HG02852 (cell line): ENCODE results near the gene DHX30.
"Not testable (repeated sequence)": the region's sequence is repeated elsewhere in the genome, so short reads cannot be mapped to it uniquely, and the experiment has no call there.

ENCODE experiments used
- ATAC-seq: cut with Tn5 transposase; IDR thresholded peaks from one replicate; pipeline ENCODE4 v1.9.1; 2021; ENCODE audit warnings: mild to moderate bottlenecking, moderate library complexity; ENCODE audit not compliant: unreplicated experiment

DHX30 gene

DNA sequence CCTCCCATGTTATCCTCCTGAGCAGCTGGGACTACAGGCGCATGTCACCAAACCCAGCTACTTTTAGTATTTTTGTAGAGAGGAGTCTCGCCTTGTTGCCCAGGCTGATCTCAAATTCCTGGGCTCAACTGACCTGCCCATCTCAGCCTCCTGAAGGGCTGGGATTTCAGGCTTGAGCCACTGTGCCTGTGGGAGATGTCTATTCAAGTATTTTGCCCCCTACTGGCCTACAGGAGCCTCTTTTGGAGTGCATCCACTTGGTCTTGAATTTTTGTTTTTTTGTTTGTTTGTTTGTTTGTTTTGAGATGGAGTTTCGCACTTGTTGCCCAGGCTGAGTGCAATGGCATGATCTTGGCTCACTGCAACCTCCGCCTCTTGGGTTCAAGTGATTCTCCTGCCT lies 3.2 kb upstream of the DHX30 start:
- ATAC-seq = no peak

DNA sequence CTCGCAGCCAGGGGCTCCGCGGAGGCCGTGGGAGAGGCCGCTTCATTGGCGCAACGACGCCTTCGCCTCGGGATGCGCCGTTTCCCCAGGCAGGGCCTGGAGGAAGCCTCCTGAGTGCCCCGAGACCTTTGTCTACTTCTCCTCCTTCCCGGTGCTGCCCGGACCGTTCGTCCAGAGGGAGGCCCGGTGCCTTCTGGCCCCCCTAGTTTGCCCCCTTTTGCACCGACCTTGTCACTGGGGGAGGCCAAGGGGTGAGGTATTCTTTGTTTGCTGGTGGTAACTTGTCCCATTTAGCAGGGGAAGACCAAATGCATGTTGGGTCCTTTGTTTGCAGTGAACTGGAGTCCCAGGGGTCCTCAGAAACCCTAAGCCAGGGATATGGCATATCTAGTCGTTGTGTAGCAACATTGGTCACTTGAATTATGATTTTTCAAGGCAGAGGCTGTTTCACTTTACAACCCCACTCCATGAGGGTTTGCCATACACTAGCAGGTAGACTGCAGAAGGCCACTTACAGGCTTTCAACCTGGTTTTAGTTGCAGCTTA lies 615 bp downstream of the DHX30 start:
- no peak for ATAC-seq

DNA sequence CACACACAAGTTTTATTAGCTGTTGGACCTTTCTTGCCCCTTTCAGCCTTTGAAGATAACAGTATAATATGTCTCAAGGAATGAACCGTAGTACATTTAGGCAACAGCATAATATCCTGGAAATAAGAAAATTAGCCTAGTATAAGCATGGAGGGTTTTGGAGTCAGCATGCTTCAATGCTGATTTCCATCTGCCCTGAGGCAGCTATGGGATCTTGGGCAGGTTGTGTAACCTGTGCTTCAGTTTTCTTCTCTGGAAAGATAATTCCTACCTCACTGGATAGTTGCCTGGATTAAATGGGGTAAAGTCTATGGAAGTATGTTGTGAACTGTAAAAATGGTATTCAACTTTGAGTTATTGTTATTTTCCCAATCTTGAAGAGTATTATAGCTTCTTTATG lies 1.6 kb downstream of the DHX30 start:
- no peak for ATAC-seq

DNA sequence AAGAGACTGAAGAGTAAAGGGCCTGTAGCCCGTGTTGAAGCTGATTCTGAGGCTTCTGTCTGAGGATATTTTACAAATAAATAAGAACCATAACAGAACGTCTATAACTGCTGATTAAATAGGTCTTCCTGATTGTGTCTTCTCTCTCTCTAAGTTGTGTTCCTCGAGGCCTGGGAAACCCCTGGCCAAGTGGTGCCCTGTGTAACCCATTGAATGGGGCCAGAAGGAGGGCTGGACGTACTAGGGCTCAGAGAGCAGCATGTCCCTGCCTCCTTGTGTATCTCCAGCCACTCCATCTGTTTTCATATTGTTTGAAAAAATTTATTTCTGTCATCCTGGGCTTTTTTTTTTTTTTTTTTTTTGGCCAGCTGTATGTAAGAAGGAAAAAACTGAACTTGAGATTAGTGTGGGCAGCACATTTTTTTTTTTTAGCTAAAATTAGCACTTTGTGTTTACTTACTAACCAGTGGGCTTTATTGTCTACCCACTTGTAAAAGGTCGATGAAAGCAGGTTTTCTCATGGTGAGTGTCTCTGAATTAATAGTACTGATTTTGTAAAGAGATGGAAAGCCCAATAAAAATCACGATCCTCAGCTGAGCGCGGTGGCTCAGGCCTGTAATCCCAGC lies 10.7 kb downstream of the DHX30 start:
- ATAC-seq = no peak

DNA sequence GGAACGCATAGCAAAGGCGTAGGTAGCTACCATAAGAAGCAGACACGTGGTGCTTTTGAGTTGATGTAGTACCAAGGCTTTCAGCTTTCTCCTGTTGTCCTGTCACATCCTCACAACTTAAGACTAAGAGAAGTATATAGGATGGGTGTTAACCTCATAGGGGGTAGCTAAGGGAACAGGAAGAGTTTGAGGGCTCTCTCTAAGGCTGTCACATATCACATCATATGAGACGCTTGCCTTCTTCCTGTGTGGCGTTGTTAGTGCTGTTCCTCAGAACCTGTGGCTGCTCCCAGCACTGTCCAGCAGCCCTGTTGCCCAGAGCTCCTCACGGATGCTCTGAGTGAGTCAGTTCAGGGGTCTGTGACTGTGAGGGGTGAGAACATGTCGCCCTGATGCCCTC lies 14.7 kb downstream of the DHX30 start:
- ATAC-seq = no peak

DNA sequence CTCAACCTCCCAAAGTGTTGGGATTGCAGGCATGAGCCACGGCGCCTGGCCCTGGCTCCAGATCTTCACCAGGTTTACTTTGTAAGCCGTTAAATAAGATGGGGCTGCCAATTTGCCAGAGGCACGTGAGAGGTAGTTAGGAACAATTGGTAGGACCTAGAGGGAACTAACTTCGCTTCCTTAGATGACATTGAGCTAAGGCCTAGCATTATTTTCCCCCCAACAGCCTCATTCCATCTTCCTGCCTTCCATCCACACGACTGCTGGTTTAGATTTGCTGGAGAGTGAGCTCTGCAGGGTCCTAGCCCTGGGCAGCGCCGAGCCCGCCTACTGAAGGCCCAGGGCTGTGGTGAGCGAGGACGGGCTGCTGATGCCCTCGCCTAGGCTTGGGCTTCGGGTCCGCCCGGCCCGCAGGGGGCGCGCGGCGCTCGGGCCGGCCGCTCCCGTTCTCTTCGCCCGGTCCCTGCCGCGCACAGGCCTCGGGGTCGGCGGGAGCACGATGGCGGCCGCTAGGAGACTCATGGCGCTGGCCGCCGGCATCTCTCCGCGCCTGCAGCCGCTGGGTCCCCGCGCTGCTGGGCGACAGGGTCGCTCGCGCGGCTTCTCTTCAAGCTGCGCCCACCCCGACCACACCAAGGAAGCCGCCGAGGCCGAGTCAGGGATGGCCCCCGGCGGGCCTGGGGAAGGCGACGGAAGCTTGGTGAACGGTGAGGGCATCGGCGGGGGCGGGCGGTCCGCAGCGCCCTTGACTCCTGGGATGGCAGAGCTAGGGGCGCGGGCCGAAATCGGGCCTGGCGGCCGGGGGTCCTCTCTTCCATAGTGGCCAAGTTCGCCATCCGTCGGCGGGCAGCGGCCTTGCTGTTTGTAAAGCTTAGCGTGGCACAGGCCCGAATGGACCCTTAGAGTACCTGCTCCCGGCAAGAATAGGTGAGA lies 21.9 kb downstream of the DHX30 start:
- peak; percentile 90 for ATAC-seq

DNA sequence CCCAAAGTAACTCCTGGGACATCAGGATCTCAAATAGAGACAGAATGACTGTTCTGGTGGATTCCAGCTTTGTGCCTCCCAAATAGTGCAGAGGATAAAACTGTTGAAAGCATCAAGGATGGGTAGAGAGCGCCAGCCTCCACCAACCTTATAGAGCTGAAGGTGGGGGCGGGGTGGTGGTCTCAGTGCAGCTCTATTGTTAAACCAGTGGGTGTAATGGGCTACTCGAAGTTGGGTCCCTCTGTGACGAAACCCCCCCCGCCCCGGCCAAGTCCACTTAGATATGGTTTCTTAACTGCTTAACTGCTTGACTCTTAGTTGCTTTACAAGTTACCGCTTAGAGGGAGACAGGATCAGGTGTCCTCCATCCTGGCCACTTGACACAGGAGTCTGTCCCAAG lies 22.7 kb downstream of the DHX30 start:
- no peak for ATAC-seq

DNA sequence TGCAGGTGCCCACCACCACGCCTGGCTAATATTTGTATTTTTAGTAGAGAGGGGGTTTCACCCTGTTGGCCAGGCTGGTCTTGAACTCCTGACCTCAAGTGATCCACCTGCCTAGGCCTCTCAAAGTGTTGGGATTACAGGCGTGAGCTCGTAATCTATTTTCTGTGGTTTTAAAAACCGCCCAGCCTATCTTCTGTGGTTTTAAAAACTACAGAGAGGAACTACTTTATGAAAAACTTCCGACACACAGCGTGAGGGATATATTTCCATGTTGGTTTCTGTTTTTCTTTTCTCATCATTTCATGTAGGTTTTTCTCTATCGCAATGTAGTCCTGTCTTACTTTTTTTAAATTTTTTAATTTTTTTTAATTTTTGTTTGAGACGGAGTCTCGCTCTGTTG lies 26.5 kb downstream of the DHX30 start:
- not testable (repeated sequence) for ATAC-seq

DNA sequence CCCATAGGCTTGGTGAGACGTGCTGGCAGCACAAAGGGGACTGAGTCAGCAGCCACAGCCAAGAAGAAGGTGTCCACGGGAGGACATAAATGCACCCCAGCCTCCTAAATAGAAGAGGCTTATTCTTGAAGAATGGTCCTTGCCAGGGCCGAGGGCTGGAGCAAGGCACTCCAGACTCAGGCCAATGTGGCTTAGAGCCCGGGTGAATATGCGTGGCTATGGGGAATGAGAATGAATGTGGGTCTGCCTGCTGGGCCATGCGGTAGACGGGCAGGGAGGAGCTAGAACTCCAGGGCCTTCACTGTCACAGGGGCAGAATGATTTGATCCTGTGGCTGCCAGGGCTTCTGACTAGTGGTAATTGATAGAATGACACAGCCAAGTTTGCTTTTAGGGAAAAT lies 34.0 kb downstream of the DHX30 start:
- no peak for ATAC-seq

DNA sequence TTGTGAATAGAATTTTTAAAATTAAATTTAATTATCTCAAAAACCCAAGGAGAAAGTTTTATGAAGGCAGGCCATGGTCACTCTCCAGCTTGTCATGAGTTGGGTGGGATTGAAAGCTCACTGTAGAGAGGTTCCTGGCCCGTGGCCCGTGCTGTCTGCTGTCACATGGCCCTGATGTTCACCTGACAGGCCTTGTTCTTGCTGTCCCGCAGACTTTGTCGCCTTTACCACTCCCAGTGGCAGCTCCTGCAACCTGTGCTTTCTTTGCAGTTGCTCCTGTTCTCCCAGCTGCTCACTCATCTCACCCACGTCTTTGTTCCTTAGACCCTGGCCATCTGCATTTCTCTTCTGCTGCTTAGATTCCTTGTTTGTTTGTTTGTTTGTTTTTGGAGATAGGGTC lies 35.6 kb downstream of the DHX30 start:
- no peak for ATAC-seq

DNA sequence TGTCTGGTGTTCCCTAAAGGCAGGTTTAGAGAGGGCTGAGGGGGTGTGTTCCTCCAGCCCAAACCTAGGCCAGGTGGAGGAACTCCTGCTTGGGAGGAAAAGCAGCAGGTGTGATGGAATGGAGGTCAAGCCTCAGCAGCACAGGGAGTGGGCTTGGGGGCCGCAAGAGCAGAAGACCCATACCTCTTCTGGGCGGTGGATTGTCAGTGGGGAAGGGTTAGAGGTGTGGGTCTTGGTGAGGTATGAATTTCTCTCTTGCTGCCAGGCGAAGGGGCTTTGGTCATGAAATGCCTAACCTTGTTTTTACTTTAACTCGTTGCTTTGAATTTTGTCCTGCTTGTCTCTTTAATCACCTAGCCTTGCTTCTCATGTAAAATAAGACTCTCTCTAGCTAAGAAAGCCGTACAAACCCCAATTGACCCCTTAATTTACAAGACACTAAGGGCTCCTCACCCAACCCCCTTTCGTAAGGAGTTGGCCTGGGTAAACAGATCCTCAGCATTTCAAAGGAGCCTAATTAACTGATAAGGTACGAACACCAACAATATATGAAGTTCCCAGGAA lies 38.9 kb downstream of the DHX30 start:
- ATAC-seq = no peak

DNA sequence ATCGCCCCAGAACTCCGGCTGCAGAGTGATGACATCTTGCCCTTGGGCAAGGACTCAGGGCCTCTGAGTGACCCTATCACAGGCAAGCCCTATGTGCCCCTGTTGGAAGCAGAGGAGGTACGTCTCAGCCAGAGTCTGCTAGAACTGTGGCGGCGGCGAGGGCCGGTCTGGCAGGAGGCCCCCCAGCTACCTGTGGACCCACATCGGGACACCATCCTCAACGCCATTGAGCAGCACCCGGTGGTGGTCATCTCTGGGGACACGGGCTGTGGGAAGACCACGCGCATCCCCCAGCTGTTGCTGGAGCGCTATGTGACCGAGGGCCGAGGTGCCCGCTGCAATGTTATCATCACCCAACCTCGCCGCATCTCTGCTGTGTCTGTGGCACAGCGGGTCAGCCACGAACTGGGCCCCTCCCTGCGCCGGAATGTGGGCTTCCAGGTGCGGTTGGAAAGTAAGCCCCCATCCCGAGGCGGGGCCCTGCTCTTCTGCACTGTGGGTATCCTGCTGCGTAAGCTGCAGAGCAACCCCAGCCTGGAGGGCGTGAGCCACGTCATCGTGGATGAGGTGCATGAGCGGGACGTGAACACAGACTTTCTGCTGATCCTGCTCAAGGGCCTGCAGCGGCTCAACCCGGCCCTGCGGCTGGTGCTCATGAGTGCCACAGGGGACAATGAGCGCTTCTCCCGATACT lies 43.4 kb downstream of the DHX30 start:
- ATAC-seq = no peak

DNA sequence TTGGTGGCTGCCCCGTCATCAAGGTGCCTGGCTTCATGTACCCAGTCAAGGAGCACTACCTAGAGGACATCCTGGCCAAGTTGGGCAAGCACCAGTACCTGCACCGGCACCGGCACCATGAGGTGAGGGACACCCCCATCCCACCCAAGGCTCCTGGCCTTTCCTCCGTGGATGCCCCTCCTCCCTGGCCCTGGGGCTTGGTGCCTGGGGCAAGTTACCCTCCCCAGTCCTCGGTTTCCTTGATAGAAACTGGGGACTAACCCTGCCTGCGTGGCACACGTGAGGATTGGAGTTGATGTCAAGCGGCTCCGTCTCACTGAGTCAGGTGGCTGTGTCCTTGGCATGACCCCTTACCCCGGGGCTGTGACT lies 43.9 kb downstream of the DHX30 start:
- ATAC-seq = no peak

DNA sequence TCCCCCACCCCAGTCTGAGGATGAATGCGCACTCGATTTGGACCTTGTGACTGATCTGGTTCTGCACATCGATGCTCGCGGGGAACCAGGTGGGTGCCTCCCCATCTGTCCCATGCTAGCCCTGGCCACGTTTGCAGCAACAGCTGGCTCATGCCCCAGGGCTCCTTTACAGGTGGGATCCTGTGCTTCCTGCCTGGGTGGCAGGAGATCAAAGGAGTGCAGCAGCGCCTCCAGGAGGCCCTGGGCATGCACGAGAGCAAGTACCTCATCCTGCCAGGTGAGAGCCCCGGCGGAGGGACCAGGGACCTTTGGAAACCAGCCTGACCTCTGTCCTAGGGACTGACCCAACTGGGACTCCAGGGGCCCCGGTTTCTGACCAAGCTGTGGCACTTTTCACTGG lies 44.3 kb downstream of the DHX30 start:
- no peak for ATAC-seq

DNA sequence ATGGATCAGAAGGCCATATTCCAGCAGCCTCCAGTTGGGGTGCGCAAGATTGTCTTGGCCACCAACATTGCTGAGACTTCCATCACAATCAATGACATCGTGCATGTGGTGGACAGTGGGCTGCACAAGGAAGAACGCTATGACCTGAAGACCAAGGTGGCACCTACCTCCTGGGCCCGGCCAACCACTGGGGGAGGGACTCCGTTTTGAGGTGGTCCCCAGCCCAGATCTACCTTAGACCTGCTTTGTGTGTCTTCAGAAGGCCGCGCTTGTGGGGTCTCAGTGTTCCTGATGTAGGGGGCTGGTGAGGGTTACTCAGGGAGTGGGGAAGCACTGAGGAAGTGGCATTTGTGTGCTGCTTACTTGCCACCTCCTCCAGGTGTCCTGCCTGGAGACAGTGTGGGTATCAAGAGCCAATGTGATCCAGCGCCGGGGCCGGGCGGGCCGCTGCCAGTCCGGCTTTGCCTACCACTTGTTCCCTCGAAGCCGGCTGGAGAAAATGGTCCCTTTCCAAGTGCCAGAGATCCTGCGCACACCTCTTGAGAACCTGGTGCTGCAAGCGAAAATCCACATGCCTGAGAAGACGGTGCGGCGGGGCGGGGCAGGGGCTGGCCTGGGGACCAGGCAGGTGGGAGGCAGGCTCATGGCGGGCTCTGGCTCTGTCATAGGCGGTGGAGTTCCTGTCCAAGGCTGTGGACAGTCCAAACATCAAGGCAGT lies 45.0 kb downstream of the DHX30 start:
- no peak for ATAC-seq

DNA sequence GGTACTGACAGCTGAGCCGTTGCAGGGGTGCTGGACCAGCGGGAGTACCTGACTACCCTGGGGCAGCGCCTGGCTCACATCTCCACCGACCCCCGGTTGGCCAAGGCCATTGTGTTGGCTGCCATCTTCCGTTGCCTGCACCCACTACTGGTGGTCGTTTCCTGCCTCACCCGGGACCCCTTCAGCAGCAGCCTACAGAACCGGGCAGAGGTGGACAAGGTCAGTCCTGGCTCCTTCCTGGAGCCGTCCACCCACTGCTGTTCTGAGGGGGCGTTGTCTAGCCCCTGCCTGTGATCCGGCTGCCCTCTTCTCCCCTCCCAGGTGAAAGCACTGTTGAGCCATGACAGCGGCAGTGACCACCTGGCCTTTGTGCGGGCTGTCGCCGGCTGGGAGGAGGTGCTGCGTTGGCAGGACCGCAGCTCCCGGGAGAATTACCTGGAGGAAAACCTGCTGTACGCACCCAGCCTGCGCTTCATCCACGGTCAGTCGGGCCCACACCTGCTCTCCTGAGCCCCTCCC lies 45.7 kb downstream of the DHX30 start:
- ATAC-seq = no peak

DNA sequence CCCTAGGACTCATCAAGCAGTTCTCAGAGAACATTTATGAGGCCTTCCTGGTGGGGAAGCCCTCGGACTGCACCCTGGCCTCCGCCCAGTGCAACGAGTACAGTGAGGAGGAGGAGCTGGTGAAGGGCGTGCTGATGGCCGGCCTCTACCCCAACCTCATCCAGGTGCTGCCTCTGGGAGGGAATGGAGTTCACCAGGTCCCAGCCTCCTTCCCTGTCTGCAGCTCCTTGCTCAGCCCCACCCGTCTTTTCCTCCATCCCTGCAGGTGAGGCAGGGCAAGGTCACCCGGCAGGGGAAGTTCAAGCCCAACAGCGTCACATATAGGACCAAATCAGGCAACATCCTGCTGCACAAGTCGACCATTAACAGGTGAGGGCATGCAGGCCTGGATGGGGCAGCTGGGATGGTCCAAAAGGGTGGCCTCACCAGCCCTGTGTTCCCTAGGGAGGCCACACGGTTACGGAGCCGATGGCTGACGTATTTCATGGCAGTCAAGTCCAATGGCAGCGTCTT lies 46.3 kb downstream of the DHX30 start:
- no peak for ATAC-seq

DNA sequence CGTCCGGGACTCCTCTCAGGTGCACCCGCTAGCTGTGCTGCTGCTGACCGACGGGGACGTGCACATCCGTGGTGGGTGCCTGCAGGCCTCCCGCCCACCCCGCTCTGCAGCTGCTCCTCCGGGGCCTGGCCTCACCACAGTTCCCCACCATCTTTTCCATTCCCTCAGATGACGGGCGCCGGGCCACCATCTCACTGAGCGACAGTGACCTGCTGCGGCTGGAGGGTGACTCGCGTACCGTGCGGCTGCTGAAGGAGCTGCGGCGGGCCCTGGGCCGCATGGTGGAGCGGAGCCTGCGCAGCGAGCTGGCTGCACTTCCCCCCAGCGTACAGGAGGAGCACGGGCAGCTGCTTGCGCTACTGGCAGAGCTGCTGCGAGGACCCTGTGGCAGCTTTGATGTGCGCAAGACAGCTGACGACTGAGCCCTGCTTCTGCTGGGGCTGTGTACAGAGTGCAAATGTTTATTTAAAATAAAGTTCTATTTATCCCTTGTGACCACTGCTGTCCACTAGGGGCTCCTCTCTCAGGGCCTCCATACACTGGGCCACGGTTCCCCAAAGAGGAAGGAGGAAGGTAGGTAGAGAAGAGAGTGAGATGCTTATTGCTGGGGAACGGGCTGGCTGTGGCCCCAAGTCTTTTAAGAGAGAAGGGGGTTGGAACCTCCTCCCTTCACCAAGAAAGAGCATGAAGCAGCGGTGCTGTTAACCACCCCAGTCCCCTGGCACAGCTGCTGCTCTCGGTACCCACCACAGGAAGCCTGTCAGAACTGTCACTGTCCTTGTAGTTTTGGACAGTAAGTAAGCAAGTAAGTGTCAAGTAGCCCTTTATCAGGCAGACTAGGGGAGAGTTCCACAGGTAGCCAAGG lies 47.0 kb downstream of the DHX30 start:
- no peak for ATAC-seq
